NCI-H748 treated with DMSO at 0.1 percent for 48 hours (cell line): ENCODE results near the gene ZCCHC2.

ENCODE experiments used
- DNase-seq: peaks from one replicate; lab custom pipeline; 2025; lab: John Stamatoyannopoulos, UW

The ZCCHC2 gene

DNA sequence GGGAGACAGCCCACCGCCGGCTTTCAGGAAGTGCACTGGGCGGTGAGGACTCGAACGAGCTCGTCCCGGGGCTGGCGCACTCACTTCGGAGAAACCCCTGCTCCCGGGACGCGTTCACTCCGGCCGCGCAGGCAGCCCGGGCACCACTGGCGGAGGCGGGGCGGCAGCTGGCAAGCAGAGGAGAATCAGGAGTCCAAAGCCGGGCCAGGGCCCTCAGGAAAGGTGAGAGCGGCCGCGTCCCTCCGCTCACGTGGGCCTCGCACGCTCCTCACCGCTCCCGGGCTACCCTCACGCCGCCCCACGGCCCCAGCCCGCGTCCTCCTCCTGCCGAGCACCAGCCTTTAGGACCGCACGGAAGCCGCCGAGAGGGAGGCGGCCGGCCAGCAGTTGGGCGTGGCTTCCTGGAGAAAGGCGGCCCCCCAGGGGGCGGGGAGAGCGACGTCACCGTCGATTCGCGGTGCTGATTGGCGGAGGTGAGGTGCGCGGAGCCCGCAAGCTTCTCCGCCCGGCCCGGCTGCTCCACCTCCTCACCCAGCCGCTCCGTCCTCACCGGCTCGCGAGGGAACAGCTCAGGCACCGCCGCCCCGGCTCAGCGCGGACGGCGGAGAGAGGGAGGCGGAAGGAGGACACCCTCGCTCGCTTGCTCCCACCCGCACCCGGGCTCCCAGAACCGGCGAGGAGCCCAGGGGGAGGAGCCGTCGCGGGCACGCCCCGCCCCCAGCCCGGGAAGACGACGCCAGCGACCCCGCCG, at the start of gene ZCCHC2:
Gene ZCCHC2 (plus strand): TSS at position 522 of the 751 bp plus-strand sequence. CDS start 400 bp downstream, outside the sequence.
- DNase-seq = peak; percentile 95

DNA sequence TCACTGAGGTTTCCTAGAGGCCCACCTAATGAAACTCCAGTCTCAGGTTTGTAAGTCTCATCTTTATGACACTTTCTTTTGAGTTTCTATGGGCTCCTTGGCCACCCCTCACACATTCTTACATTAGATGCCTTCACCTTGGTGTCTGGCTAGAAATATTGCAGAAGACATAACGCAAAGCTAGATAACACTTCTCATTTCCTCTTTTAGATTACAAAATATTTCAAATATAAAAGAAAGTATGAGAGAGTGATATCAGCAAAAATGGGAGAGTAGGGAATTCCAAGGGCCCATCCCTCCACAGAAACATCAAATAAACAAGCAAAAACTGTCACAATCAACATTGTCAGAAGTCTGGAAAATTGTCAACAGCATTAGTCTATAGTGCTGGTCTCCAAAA, 43.3 kb upstream of the ZCCHC2 start:
- DNase-seq = no peak

DNA sequence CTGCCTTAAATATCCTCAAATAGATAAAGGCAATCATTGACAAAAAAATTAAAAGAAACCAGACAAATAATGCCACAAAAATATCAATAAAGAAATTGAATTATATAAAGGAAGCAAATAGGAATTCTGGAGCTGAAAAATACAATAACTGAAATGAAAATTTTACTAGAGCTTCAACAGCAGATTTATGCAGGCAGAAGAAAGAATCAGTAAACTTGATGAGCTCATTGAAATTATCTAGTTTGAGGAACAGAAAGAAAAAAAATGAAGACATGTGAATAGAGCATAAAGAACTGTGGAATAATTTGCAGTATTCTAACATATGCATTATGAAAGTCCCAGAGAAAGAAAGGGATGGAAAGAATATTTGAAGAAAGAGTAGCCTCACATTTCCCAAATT, 41.9 kb upstream of the ZCCHC2 start:
- no peak for DNase-seq

DNA sequence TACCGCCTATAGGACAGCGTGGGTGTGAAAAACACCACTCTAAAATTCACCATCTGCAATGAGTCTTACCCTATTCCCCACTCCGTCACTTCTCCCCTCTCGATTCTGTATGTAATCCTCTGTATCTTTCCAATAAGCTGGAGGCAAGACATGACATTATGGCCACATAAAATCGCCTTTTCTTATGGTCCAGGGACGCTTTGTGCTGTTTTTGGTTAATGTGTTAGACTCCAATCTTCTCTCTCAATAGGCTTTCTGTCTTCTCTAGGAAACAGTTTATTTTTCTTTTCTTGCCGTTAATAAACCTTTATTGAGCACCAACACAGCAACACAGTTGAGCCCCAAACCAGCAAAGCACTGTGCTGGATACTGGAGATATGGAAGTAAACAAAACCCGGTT, 37.9 kb upstream of the ZCCHC2 start:
- no peak for DNase-seq

DNA sequence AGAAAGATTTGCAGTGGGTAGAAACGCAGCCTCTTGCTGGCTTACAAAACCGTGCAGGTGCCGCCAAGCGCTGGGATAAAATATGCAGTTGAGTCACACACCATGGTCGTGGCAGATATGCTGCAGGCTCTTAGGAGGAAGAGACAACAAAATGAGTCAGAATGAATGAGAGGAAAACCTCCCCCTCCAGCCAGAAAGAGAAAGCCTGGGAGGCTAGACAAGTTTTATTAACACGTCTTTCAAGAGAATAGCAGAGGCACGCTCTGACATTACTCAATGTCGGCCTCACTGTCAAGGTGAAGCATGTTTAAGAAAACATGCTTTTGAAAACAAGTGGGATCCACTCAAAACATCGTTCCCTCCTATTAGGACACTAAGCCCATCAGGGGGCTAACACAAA, 37.1 kb upstream of the ZCCHC2 start:
- no peak for DNase-seq

DNA sequence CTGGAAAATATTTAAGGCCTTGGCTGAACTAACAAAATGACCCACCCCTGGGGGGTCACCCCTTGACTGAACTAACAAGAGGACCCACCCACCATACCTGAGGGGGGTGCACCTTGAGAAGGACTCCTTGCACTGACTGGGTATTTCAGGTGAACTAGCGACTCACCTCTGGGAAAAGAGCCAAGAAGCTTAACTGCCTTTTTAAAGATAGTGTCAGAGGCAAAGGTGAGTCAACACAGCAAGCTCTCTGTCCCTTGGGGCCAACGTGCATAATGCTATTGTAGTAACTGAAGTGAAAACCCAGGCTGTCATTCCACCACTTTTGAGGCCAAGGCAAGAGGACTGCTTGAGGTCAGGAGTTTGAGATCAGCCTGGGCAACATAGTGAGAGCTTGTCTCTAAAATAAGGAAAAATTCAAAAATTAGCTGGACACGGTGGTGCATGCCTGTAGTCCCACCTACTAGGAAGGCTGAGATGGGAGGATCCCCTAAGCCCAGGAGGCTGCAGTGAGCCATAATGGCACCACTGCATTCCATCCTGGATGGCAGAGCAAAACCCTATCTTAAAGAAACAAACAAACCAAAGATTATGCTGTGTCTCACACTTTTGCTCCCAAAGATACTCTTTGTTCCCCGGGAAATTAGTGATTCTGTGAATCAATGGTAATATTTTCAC, 36.4 kb upstream of the ZCCHC2 start:
- no peak for DNase-seq

DNA sequence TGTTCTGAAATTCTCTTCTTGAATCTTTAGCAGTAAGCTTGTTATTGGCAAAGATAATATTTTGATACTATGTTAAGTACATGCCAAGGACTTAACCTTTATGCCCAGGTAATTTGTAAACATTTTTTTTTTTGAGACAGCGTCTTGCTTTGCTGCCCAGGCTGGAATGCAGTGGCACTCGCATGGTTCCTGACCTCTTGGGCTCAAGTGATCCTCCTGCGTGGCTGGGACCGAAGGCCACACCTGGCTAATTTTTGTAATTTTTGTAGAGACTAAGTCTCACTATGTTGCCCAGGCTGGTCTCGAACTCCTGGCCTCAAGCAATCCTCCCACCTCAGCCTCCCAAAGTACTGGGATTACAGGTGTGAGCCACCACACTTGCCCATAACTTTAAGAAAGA, 35.7 kb upstream of the ZCCHC2 start:
- no peak for DNase-seq

DNA sequence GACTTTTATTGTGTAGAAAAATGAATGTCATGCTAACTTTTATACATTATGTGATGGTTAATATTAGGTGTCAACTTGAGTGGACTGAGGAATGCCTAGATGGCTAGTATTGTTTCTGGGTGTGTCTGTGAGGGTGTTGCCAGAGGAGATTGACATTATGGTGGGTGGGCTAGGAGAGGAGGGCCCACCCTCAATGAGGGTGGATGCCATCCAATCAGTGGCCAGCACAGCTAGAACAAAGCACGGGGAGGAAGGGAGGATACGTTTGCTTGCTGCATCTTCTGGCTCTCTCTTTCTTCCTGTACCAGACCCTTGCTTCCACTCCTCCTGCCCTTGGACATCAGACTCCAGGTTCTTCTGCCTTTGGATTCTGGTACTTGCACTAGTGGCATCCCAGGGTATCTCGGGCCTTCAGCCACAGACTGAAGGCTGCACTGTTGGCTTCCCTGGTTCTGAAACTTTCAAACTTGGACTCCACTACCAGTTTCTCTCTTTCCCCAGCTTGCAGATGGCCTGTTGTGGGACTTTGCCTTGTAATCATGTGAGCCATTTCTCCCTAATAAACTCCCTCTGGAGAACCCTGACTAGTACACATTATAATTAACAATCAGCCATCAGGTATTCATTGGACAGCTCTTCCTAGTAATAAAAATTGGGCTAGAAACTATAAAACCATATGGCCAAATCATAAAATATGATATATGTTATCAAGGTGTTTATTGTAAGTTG, 31.7 kb upstream of the ZCCHC2 start:
- no peak for DNase-seq

DNA sequence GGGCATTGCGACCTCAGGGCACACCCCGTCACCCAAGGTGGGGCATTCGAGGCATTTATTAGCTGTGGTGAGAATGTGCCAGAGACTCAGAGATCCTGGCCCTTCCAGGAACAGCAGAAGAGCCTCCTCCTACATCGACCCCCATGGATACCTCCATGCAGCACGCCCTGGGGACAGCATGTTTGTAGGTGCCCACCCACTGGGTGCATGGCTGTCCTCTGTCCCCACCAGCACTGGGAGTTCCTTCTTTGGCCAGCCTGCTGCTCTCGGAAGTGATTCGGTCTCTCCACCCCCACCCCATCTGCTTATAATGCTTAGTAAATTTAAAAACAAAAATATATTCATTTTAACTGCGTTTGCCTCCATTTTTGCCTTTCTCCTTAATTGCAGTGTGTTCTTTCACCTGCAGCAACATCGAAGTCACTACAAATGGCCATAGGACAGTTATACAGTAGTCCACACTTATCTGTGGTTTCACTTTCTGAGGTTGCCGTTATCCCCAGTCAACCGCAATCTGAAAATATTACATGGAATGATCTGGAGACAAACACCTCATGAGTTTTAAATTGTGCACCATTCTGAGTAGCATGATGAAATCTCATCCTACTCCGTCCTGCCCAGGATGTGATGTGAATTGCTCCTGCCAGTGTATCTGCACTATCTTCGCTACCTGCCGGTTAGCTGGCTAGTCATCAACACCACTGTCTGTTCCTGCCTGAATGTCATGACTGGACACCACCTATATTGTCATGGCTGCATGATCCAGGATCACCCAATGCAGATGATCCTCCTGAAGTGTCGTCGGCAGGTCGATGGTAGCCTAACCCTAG, 29.6 kb upstream of the ZCCHC2 start:
- no peak for DNase-seq

DNA sequence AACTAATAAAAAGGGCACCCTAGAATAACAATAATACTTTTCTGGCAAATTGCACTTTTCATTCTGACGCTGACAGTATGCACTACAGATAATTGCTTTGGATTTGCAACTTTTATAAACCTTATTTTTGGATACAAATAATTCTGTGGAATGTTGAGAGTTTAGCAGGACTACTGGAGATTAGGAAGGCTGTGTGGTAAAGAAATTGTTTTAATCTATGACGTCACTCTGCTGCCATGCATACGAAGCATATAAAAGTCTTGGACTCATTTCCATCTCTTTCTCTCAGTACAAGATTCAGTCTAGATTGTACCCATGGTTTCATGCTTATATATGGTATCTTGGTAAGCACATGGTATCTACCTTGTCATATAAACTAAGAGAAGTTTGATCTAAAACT, 28.1 kb upstream of the ZCCHC2 start:
- DNase-seq = no peak

DNA sequence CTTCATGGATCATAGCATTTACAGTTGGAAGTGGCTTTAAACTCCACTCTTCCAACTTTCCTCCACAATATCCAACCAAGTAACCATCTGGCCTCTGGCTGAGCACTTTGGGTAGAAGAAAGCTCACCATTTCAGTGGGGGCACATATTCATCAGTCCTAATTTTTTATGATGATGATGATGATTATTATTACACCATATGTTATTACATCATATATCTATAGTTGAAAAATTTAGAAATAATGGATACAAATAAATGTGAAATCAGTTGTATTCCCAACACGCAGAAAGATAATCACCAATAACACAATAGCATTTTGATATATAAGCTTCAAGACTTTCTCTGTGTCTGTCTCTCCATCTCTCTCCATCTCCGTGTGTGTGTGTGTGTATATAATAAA, 26.6 kb upstream of the ZCCHC2 start:
- DNase-seq = no peak

DNA sequence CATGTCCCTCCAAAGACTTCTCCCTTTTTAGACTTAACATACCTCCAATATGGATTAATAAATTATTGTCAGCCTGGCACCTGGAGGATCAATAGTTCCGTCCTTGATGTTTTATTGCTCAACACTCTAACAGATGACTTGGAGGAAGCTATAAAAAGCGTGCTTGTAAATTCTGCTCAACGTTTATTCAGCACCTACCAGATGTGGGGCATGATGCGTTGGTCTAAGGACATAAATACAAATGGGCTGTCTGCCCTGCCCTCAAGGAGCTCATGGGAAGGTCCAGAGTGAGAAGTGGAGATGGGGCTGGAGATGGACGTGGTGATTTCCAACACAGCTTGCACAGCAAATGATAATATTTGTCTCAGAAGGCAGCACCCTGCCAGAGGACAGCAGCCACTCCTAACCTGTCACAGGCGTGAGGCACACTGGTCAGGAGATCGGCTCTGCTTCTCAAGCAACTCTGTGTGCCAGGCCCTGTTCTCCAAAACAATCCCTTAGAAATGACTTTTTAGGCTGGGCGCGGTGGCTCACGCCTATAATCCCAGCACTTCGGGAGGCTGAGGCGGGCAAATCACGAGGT, 25.5 kb upstream of the ZCCHC2 start:
- no peak for DNase-seq

DNA sequence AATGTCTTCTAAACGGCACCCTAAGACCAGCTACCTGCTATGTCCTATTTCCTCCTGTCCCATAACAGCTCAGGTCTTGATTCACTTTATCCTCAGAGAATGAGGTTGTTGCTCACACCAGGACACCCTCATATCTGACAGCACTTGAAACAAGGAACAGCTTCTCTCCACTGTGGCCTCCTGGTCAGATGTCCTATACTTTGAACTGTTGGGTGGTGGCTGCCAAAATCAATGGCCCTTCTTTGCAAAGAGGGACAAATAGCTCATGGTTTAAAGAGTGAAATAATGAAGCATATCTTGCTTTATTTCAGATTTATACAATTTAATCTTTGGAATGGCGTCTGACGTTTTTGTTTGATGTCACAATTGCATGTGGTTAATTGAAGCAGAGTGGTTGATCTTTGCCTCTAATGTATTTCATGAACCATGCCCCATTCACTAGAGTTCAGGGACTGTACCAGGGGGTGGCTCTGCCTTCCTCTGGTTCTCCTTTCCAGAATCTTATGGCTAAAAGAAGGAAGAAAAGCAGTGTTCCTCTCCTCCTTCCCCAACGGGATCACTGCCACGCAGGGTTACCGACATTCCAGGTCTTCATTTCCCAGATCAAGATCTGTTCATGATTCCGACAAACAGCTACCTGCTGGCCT, 24.1 kb upstream of the ZCCHC2 start:
- no peak for DNase-seq

DNA sequence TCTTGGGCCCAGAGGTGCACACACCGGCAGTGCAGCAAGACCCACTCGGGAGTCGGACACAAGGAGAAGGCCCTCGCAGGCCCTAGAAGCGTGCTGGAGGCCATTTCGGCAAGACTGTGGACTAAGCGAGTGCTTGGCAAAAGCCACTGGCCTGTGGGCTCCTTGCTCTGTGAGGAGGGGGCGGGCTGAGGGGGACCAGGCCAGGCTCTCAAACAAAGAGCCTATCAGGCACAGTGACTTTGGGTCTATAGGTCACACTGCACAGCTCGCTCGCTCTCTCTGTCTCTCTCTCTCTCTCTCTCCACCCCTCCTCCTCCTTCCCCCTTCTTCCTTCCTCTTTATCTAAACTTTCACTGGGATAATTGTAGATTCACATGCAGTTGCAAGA, 23.6 kb upstream of the ZCCHC2 start:
- DNase-seq = no peak

DNA sequence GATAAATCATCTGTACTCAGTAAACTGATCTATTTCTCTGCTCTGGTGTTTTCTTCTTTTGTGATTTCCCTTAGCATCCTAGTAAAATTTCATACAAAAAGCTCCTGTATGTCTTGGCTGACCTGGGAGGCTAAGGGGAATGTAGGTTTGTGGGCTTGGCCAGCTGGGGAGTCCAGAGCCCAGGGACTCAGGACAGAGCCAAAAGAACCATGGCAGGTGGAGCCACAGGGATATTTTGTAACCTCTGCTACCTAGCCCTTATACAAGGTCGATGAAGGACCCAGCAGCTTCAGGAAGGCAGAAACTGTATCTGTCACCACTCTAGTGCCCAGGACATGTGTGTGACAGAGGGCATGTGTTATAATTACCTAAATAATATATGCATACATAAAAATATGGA, 22.7 kb upstream of the ZCCHC2 start:
- DNase-seq = no peak

DNA sequence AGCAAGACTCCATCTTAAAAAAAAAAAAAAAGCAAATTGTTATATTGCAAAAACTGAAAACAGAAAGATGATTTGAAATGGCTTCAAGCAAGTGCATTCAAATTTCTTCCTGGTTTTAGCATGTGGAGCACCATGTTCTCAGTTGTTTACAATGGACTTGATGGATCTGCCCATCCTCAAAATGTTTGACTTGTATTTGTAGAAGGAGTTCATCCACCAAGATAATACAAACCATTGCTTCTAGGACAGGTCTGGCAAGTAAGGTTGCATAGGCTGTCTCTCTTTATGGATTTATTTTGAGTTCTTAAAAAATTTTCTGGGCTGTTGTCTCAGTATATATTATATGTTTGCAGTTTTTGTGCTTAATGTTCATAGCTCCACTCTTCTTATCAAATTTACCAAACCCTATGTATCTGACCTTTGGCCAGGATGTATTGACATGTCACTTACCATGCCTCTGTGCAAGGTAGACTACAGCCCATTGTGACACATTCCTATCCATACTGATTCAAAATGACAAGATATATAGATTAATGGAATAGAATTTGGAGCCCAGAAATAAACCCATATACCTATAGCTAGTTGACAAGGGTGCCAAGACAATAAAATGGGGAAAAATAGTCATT, 21.7 kb upstream of the ZCCHC2 start:
- no peak for DNase-seq

DNA sequence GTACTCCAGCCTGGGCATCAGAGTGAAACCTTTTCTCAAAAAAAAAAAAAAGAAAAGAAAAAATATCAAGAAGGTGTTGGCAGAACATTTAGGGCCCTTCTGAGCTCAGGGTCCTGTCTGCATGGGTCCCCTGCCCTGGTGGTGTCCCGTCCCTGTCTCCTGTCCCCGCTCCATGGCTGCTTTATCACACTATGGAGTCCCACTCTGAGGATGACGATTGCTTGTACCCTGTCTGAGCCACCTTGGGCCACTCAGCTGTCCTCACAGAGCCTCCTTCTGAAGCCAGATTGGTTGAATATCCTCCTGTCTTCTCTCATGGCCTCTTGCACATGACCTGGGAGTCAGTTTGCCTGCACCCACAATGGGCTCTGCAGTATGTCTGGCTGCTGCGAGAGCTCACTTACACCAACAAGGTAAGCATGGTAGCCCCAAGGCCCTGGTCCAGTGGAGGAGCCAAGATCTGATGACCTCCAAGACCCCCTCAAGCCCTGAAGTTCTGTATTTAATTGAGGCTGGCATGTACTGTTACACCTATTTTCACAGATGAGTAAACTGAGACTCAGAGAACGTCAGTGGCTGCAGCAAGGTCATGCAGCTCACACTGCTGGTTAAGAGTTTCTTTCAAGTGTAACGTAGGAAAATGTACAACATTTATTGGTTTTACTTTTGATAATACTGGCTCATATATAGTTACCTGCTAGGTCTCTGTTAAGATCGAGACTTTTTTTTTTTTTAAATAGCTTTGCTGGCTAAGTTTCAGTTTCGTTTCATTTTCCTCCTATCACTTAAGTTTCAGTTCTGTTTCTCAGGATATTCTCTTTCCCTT, 16.9 kb upstream of the ZCCHC2 start:
- DNase-seq = no peak

DNA sequence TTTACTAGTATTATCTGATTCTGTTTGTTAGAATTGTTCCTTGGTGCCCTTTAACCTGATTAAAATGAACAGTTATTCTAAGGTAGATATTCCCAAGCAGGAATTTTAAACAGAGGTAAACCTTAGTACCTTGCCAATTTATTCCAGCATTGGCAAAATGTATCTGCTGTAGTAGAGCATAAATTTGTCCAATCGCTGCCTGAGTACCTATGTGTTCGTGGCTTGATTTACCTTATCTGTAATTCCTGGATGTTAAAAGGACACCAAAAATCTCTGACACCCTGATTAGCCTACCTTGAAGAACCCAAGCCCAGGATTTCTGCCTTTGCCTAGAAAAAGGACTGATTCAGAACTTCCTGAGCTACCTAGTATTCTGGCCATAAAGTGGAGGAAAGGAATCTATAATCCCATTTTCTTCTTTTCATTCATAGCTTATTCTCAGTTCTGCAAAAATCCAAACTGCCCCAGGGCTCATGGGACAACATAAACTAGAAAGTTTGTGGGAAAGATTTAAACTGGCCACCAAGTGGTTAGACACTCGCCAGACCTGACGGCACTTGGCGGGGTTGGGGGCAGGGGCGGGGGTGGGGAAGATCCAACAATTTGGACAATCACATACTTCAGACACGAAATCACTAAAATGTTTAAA, 16.2 kb upstream of the ZCCHC2 start:
- DNase-seq = no peak

DNA sequence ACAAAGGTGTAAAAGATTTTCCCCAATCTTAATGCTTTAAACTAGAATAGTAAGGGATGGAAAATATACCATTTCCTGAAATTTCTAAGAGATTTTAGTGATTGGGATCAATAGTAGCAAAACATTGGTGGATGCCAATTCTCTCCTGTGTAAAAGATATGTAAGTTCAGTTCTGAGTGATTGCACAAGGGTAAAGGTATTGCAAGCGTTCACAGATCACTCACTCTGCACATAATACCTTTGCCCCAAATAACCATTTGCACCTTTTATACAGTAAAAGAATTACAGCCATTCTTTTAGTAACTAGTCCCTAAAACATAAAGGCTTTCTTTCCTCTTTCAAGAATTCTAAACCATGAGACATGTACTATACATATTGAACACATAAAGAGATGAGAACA, 13.0 kb upstream of the ZCCHC2 start:
- DNase-seq = no peak

DNA sequence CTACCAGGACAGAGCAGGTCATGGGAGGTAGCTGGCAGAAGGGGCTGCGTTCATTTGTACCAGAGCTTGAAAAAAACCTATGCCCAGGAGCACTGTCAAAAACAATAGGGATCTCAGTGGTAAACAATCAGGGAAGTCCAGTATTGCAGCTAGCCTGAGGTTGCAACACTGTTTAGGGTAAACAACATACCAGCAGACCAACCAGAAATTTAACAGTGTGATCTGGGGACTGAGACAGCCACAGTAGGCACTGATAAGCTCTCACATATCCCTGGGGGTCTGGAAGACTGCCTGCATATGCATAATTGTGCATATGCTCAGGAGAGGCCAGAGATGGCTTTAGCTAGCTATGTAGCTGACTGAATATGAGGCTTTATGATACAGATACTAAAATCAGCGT, 12.0 kb upstream of the ZCCHC2 start:
- DNase-seq = no peak
